ENCODE measurements around the gene FAM78A. TPM values are rescaled to one million over a fixed set of nuclear protein-coding genes. Genes with fewer than 3 reads are reported as not detected.
"Not testable (repeated sequence)": the region's sequence is repeated elsewhere in the genome, so short reads cannot be mapped to it uniquely, and the experiment has no call there.

FAM78A gene
- polyA plus RNA-seq, 3 donors from 2014 or later, result 5.0 to 20.8 (median 7.5) TPM

DNA sequence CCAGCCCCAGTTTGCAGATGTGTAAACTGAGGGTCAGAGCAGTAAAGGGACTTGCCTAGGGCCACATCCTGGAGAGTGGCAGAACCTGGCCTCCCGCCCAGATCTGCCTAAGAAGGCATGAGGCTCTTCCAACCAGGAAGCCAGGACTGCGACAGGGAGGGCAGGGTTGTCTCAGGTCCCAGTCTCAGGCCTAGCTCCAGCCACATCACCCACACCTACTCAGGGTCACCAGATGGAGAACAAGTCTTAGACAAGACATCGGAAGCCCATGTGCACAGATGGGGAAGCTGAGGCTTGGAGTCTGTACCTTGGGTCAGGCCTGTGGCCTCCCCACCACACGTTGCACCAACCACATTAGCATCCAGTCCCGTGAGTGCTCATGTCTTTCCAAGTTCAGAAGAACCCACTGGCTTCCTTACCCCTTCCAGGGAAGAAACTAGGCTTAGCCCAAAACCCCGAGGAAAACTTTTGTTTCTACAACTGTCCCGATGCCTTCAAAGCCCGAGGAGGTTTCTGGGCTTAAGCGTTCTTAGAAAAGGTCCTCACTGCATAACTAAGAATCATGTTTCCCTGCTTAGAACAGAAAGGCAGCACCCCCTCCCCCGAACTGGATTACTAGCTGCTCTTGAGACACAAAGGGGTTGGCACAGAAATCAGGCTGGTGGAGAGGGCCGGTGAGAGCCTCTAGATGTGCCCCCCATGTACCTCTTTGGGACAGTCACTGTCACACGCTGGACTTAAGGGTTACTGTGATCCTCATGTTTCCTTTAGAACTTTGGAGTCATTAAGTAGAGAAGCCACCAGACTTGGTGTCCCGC, 2.2 kb downstream of the FAM78A start:
- H3K36me3 Mint-ChIP-seq, result peaks cover 4 to 5% (median 4%) of the 10 kb centered on the region in 3 donors
- H3K9me3 Mint-ChIP-seq, result no peaks in the 10 kb centered on the region
- peak in 1 of 3 donors; percentile 34 for DNase-seq
- H3K4me1 Mint-ChIP-seq, result peaks cover 61 to 68% of the 10 kb centered on the region in 2 donors
- H3K27me3 Mint-ChIP-seq (ENCODE audit: low read depth in 3 of 3), result peaks cover 0 to 24% (median 6%) of the 10 kb centered on the region in 3 donors
- peak overlapping the region; percentile 91 to 100 (median 100) for H3K4me3 Mint-ChIP-seq
- peak overlapping the region; percentile 88 to 99 (median 96) for H3K27ac Mint-ChIP-seq

GRCh38 chr9:131273146-131273855, 3.0 kb downstream of the FAM78A start:
- peak overlapping the region; percentile 88 to 99 (median 96) for H3K27ac Mint-ChIP-seq
- peaks cover 0 to 25% (median 10%) of the 10 kb centered on the region in 3 donors for H3K27me3 Mint-ChIP-seq (ENCODE audit: low read depth in 3 of 3)
- no peaks in the 10 kb centered on the region for H3K9me3 Mint-ChIP-seq
- H3K4me1 Mint-ChIP-seq, result peaks cover 61 to 65% of the 10 kb centered on the region in 2 donors
- peaks cover 4 to 5% (median 4%) of the 10 kb centered on the region in 3 donors for H3K36me3 Mint-ChIP-seq
- H3K4me3 Mint-ChIP-seq, result peak overlapping the region; percentile 91 to 100 (median 100)
- DNase-seq, result peak in 1 of 3 donors; percentile 36

- Mint-ChIP-seq H3K4me3 (peak overlapping the region; percentile 85 to 100 (median 91)), H3K9me3 (no peaks in the 10 kb centered on the region), H3K4me1 (peaks cover 67 to 72% of the 10 kb centered on the region in 2 donors), H3K36me3 (peaks cover 4 to 5% (median 4%) of the 10 kb centered on the region in 3 donors), H3K27me3 (ENCODE audit: low read depth in 3 of 3) (peaks cover 0 to 28% (median 10%) of the 10 kb centered on the region in 3 donors), H3K27ac (peak overlapping the region; percentile 88 to 99 (median 94))
- DNase-seq, result no peak
Measured at GRCh38 chr9:131272212-131272611, 4.1 kb downstream of the FAM78A start.

DNA sequence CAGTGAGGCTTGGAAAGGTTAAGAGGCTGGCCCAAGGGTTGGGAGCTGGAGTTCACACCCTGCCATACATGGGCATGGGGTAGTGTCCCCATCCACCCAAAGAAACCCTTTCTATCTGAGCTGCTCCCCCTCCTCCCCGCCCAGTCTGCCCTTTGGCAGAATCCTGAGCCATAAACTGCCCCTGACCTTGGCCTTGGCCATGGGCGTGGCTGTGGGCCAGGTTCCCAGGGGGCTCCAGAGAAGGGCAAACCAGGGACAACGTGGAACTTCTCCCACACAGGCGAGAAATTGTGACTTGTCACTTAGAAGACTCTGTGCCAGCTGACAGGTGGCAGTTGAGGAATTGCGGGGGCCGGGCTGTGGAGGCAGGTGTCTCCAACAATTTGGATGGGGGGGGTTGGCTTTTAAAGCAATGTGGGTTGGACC, 4.8 kb downstream of the FAM78A start:
- H3K4me3 Mint-ChIP-seq, result peak overlapping the region; percentile 85 to 100 (median 91)
- H3K27me3 Mint-ChIP-seq (ENCODE audit: low read depth in 3 of 3), result peaks cover 0 to 28% (median 10%) of the 10 kb centered on the region in 3 donors
- H3K36me3 Mint-ChIP-seq, result peaks cover 4 to 5% (median 4%) of the 10 kb centered on the region in 3 donors
- H3K4me1 Mint-ChIP-seq, result peaks cover 74 to 79% of the 10 kb centered on the region in 2 donors
- DNase-seq, result no peak
- H3K9me3 Mint-ChIP-seq, result no peaks in the 10 kb centered on the region
- H3K27ac Mint-ChIP-seq, result peak overlapping the region; percentile 88 to 99 (median 94)

DNA sequence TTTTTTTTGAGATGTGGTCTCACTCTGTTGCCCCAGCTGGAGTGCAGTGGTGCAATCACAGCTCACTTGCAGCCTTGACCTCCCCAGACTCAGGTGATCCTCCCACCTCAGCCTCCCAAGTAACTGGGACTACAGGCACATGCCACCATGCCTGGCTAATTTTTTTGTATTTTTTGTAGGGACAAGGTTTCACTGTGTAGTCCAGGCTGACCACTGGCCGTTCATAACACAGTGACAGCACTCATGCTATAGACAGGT, 5.4 kb downstream of the FAM78A start:
- not testable (repeated sequence) for H3K9me3 Mint-ChIP-seq, H3K36me3 Mint-ChIP-seq, DNase-seq
- peak overlapping the region; percentile 85 to 100 (median 91) for H3K4me3 Mint-ChIP-seq
- H3K27me3 Mint-ChIP-seq (ENCODE audit: low read depth in 3 of 3), result peaks cover 0 to 25% (median 10%) of the 10 kb centered on the region in 3 donors
- H3K4me1 Mint-ChIP-seq, result peaks cover 78 to 84% of the 10 kb centered on the region in 2 donors
- peak overlapping the region; percentile 88 to 99 (median 94) for H3K27ac Mint-ChIP-seq

DNA sequence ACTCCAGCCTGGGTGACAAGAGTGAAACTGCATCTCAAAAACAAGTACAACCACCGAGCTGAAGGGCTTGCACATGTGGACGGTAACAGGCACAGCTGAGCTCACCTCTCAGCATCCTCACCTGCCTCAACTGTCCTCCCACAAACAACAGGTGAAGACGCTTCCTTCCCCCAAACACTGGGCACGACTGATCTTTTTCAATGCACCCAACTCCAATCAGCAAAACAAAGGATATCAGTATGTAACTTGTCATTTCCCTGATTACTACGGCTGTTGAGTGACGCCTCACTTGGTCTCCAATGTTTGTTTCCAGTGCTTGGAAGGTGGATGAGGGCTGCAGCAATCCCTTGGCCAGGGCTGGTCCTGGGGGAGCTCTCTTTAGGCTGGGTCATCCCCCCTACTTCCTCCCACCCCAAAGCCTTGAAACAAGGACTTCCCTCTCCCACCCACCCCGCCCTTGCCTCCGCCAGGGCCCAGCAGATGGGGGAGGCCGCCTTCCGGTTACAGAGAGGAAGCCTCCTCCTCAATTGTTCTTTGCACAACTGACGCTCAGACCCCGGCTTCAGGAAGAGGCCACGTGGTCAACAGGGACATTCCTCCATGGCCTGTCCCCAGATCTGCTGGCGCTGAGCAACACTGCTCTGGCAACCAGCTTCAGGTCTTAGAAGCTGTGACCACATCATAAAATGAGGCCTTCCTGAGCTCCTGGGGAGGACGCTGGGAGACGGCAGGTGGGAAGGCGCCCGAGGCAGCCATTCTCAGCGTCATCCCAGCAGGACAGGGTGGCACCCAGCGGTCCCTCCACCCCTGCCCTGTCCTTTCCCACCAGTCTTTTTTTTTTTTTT, 5.9 kb downstream of the FAM78A start:
- DNase-seq, result peak; percentile 39 to 43 (median 40)
- Mint-ChIP-seq H3K27ac (peak overlapping the region; percentile 88 to 99 (median 94)), H3K9me3 (no peaks in the 10 kb centered on the region), H3K27me3 (ENCODE audit: low read depth in 3 of 3) (peaks cover 0 to 22% (median 10%) of the 10 kb centered on the region in 3 donors), H3K4me3 (peak overlapping the region; percentile 85 to 100 (median 91)), H3K4me1 (peaks cover 84 to 90% of the 10 kb centered on the region in 2 donors), H3K36me3 (peaks cover under 1 to 4% (median 2%) of the 10 kb centered on the region in 3 donors)

- Mint-ChIP-seq H3K9me3 (no peaks in the 10 kb centered on the region), H3K36me3 (peaks cover 5 to 14% (median 6%) of the 10 kb centered on the region in 3 donors), H3K4me3 (peak overlapping the region; percentile 61 to 77 (median 75)), H3K4me1 (peaks cover 86 to 89% of the 10 kb centered on the region in 2 donors), H3K27me3 (ENCODE audit: low read depth in 3 of 3) (peaks cover 0 to 21% (median 8%) of the 10 kb centered on the region in 3 donors), H3K27ac (peak overlapping the region; percentile 88 to 94 (median 92))
- DNase-seq, result no peak
Measured at GRCh38 chr9:131266266-131267229, 9.8 kb downstream of the FAM78A start.

GRCh38 chr9:131264231-131264630, 12.1 kb downstream of the FAM78A start:
- Mint-ChIP-seq H3K36me3 (peaks cover 5 to 18% (median 10%) of the 10 kb centered on the region in 3 donors), H3K4me1 (peaks cover 63 to 77% of the 10 kb centered on the region in 2 donors)

GRCh38 chr9:131263701-131264100, 12.6 kb downstream of the FAM78A start:
- peak overlapping the region; percentile 88 to 94 (median 90) for H3K27ac Mint-ChIP-seq
- DNase-seq, result no peak
- H3K4me1 Mint-ChIP-seq, result peaks cover 58 to 73% of the 10 kb centered on the region in 2 donors
- peaks cover 2 to 15% (median 5%) of the 10 kb centered on the region in 3 donors for H3K27me3 Mint-ChIP-seq (ENCODE audit: low read depth in 3 of 3)
- H3K9me3 Mint-ChIP-seq, result no peaks in the 10 kb centered on the region
- peaks cover 5 to 18% (median 10%) of the 10 kb centered on the region in 3 donors for H3K36me3 Mint-ChIP-seq
- peak overlapping the region in 4 of 5 donors; percentile 52 to 65 (median 64) for H3K4me3 Mint-ChIP-seq

More at GRCh38 chr9:131264231-131264630, 12.1 kb downstream of the FAM78A start:
- Mint-ChIP-seq H3K27me3 (ENCODE audit: low read depth in 3 of 3) (peaks cover 5 to 19% (median 8%) of the 10 kb centered on the region in 3 donors), H3K9me3 (no peaks in the 10 kb centered on the region), H3K27ac (peak overlapping the region; percentile 88 to 94 (median 90)), H3K4me3 (peak overlapping the region; percentile 35 to 66 (median 65))
- peak in 2 of 3 donors; percentile 41 to 45 for DNase-seq

DNA sequence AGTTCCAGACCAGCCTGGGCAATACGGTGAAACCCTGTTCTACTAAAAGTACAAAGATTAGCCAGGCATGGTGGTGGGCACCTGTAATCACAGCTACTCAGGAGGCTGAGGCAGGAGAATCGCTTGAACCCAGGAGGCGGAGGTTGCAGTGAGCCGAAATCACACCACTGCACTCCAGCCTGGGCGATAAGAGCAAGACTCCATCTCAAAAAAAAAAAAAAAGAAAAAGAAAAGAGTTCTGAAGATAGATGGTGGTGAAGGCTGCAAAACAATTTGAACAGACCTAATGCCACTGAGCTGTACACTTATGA, 13.3 kb downstream of the FAM78A start:
- Mint-ChIP-seq H3K36me3 (peaks cover 5 to 18% (median 10%) of the 10 kb centered on the region in 3 donors), H3K4me3 (peak overlapping the region in 2 of 5 donors; percentile 40 to 45), H3K27ac (peak overlapping the region; percentile 74 to 88 (median 82)), H3K4me1 (peaks cover 57 to 68% of the 10 kb centered on the region in 2 donors), H3K27me3 (ENCODE audit: low read depth in 3 of 3) (peaks cover 2 to 10% (median 5%) of the 10 kb centered on the region in 3 donors)
- DNase-seq, H3K9me3 Mint-ChIP-seq: not testable (repeated sequence)

- Mint-ChIP-seq H3K27ac (peak overlapping the region; percentile 37 to 88 (median 82)), H3K9me3 (no peaks in the 10 kb centered on the region), H3K27me3 (ENCODE audit: low read depth in 3 of 3) (peaks cover 5 to 9% (median 6%) of the 10 kb centered on the region in 3 donors), H3K4me3 (peak overlapping the region in 2 of 5 donors; percentile 26 to 40), H3K36me3 (peaks cover 5 to 18% (median 10%) of the 10 kb centered on the region in 3 donors), H3K4me1 (peaks cover 57 to 69% of the 10 kb centered on the region in 2 donors)
- DNase-seq, result no peak
Measured at GRCh38 chr9:131262327-131263032, 13.8 kb downstream of the FAM78A start.

Data from immature natural killer cell (primary cell).